ENCODE measurements around the gene CCDC174.
A peak's percentile ranks its signal among the peaks of the same experiment; 100 is the strongest.

Gene CCDC174

GRCh38 chr3:14631101-14631497 is 20.5 kb upstream of the CCDC174 start:
- DNase-seq (ENCODE audit: low read depth) = no peak
- no peak for TF ChIP-seq CTCF (IDR thresholded peaks at IDR 0.05; ENCODE audit: low read depth, low read length, missing control alignments)
- in situ Hi-C loops (cut with HindIII; ENCODE audit: low sequenced_read_pairs) = no loop called here
- H3K4me3 ChIP-seq (ENCODE audit: low read depth, low read length) = no peak overlapping the region

GRCh38 chr3:14631687-14632441 is 19.7 kb upstream of the CCDC174 start:
- in situ Hi-C loops (cut with HindIII; ENCODE audit: low sequenced_read_pairs) = no loop called here
- H3K4me3 ChIP-seq (ENCODE audit: low read depth, low read length) = no peak overlapping the region
- TF ChIP-seq CTCF (IDR thresholded peaks at IDR 0.05; ENCODE audit: low read depth, low read length, missing control alignments) = no peak
- DNase-seq (ENCODE audit: low read depth) = no peak

GRCh38 chr3:14632442-14632930 is 19.1 kb upstream of the CCDC174 start:
- no peak for DNase-seq (ENCODE audit: low read depth)
- in situ Hi-C loops (cut with HindIII; ENCODE audit: low sequenced_read_pairs) = no loop called here
- H3K4me3 ChIP-seq (ENCODE audit: low read depth, low read length) = no peak overlapping the region
- no peak for TF ChIP-seq CTCF (IDR thresholded peaks at IDR 0.05; ENCODE audit: low read depth, low read length, missing control alignments)

GRCh38 chr3:14633417-14633816 is 18.1 kb upstream of the CCDC174 start:
- H3K4me3 ChIP-seq (ENCODE audit: low read depth, low read length) = no peak overlapping the region
- no peak for DNase-seq (ENCODE audit: low read depth)
- in situ Hi-C loops (cut with HindIII; ENCODE audit: low sequenced_read_pairs) = no loop called here
- TF ChIP-seq CTCF (IDR thresholded peaks at IDR 0.05; ENCODE audit: low read depth, low read length, missing control alignments) = no peak

- no peak overlapping the region for H3K4me3 ChIP-seq (ENCODE audit: low read depth, low read length)
- in situ Hi-C loops (cut with HindIII; ENCODE audit: low sequenced_read_pairs) = no loop called here
- TF ChIP-seq CTCF (IDR thresholded peaks at IDR 0.05; ENCODE audit: low read depth, low read length, missing control alignments) = peak; percentile 68
- peak; percentile 11 for DNase-seq (ENCODE audit: low read depth)
These were observed 17.6 kb upstream of the CCDC174 start for GRCh38 chr3:14633819-14634424.

GRCh38 chr3:14634763-14635400 is 16.7 kb upstream of the CCDC174 start:
- in situ Hi-C loops (cut with HindIII; ENCODE audit: low sequenced_read_pairs) = no loop called here
- TF ChIP-seq CTCF (IDR thresholded peaks at IDR 0.05; ENCODE audit: low read depth, low read length, missing control alignments) = no peak

More at GRCh38 chr3:14634763-14635400, 16.7 kb upstream of the CCDC174 start:
- DNase-seq (ENCODE audit: low read depth) = no peak
- no peak overlapping the region for H3K4me3 ChIP-seq (ENCODE audit: low read depth, low read length)

Data from astrocyte of the cerebellum (primary cell).